Amygdala (tissue), 56 donors: Measurements from ENCODE around the gene MAML2.
A peak's percentile ranks its signal among the peaks of the same experiment; 100 is the strongest.

Experiments
- DNase-seq, 56 donors: peaks; one replicate each; lab custom pipeline; 2025; lab: John Stamatoyannopoulos, UW

Gene MAML2

DNA sequence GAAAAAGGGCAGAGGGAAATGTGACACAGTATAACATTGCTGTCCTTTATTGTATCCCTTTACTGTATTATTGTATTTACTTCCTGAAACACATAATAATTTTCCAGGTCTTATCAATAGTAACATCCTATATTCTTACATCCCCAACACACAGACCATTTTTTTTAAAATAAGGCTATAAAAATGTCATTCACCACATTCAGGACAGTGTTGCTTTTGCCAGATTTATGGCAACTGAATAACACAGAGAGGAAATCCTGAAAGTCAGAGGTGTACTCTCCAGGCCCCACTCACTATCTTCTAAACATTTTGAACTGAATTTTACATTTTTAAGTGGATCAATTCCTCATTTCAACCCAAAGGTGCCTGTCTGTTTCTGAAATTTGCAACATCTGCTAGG, 314.2 kb downstream of the MAML2 start:
- DNase-seq = no peak

DNA sequence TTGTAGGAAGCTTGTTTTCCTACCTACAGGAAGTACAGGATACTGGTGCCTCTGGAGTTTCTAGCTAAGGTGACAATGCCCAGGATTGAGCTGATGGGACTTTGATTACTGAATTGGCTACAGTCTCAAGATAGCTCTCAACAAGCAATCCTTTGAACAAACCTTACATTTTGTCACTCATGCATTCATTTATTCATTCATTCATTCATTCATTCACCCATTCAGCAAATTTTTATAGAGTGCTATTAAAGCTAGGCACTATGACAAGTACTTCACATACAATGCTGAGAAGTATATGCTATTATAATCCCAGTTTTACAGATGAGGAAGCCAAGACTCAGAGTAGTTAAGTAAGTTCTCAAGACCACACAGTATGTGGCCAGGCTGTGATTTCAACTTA, 316.0 kb downstream of the MAML2 start:
- DNase-seq = no peak

DNA sequence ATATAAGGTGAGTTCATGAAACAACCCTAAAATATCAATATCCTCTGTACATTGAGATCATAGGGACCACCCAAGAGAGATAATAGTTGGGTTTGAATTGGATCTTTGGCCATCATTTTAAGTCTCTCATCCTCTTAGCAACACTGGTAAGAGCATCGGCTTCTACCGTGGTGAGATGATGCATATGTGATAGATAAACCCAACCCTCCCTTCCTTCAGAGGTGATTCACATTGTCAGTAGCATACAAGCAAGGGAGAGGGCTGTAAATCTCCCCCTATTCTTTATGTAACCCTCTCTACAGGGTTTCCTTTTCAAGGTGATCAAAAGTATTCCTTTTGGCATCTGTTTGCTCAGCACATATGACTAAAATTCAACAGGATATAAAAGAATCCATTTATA, 316.7 kb downstream of the MAML2 start:
- DNase-seq = no peak

DNA sequence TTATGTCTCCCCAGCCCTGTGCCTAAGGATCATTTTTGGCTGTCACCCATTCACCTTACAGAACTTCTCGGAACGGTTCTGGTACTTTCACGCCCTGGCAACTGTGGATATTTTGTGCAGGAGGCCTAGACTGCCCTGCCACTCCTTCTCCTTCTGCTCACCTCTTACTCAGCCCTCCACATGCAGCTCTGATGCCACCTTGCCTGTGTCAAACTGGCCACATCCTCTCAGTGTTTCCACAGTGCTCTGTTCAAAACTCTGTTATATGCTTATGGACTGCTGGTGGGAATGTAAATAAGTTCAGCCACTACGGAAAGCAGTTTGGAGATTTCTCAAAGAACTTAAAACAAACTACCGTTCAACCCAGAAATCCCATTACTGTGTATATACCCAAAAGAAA, 318.3 kb downstream of the MAML2 start:
- no peak for DNase-seq

DNA sequence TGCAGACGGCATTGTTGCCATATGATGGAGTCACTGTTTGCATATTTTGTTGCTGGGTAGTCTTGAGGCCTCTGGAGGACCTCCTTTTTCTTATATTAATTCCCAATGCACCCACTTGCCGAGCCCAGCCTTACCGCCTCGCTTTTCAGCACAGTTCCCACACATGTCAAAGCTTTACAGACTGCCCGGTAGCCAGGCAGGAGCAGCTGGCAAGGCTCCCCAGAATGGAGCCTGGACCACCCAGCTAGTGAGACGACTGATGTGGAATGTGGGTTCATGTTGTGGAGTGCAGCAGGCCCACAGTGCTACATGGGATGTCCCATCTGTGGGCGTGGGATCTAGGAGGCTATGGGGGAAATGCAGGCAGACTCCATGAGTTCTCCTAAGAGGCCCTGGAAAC, 319.7 kb downstream of the MAML2 start:
- no peak for DNase-seq

DNA sequence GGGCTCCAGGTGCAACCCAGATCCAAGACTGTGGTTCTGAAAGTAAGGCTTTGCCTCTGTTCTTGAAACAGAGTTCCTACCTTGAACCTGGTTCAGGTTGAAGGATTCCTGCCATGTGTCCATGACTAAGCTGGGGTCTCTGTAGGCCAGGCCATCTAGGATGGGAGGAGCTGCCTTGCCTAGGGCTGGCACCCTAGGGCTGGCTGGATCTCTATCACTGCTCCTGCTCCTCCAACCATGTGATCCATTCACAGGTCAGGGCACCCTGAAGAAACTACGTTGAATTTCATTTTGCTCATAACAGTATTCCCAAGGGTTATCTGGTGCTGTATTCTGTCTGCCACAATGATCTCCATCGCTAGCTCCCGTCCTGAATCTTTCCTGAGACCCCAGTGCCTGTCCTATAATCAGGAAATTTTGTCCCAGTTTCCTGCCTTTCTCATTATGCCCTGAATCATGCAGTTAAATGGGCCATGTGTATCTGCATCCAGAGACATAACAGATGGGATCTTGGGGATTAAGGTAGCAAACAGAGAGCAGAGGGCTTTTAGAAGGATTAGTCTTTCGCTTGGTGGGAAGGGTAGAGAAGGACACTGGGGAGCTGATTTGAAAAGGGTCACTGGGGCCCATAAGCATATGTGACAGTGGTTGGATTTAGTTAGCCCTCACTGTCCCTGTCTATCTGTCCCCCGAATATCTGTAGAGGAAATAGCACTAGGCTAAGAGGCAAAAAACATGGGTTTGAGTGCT, 320.9 kb downstream of the MAML2 start:
- DNase-seq = no peak

DNA sequence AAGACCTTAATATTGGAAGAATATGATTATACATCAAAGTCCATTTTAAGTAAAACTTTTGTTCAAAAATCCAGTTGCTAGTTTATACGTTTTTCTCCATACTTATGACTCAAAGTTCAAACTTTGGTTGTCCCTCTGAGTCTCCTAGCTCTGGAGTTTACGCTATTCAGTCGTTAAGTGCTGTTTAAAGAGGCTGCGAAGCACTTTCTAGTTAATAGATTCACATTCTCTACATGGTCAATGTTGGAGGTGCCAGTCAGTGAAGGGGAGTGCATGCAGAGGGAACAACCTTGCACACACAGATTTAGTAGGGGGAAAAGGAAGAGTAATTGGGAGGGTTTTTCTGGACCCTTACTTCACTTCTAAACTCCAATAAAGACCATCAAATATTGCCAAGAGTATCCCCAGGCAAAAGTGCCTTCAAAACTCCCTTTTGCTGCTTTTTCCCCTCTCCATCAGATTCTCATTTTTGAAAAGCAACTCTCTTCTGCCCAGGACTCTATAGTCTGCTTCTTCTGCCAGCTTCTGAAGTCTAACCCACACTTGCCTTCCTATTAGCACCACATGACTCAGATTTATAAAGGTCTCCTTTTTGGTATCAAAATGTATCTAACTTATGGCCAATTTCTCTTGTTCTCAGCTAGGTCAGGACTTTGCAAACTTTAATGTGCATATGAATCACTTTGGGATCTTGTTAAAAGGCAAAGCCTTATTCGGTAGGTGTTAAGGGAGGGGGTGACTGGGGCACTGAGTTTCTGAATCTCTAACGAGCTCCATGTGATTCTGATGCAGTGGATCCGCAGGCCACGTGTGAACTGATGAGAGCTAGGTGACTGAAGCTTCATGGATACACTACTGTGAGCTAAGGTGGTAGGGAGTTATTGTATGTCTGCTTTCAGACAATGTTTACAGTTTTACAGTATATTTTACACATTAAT, 322.9 kb downstream of the MAML2 start:
- no peak for DNase-seq

DNA sequence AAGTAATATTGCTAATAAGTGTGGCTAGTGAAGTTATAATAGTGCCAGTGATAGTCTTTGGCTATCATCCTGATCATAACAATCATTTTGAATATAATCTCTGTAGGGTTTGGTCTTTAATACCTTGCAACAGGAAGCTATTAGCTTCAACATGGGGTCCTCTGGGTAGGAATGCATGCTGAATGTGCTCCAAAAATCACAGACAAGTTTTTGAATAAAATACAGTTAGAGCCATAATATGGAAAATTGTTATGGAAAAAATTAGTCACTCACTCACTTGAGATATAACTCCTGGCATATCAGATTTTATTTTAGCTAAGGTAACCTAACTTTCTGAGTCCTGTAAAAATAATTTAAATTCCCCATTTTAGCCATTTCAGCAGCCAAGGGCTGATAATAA, 323.7 kb downstream of the MAML2 start:
- DNase-seq = no peak

DNA sequence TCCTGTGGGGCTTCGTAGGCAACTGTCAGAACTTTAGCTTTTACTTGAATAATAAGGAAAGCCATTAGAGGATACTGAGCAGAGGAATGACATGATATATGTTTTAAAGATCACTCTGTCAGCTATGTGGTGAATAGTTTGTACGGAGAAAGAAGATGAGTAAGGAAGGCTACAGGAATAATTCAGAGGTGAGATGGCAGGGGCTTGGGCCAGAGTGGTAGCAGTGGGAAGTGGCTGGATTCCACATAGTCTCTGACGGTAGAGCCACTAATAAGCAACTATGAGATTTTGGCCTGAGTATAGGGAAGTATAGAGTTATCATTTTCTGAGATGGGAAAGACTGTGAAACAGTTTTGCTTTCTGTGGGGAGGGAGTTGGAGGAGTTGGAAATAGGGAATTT, 325.1 kb downstream of the MAML2 start:
- no peak for DNase-seq

DNA sequence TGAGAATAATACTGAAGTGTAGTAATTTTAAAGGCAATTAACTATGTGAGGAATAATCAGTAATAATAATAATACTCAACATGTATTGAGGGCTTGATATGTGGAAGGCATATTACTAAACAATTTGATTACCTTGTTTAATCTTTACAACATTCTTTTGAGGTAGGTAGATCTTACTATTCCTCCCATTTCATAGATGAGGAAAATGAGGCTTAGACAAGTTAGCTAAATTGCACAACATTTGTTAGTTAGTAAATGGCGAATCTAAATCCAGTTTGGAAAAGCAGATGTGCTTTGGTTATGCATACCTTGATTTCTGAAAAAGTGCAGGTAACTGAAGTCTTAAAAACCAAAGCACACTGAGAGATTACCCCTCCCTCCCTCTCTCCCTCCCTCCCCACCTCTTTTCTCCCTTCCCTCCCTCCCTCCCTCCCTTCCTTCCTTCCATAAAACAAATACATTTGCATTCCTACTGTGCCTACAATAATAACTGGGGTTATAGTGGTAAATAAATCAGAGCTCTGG, 326.0 kb downstream of the MAML2 start:
- DNase-seq = no peak

DNA sequence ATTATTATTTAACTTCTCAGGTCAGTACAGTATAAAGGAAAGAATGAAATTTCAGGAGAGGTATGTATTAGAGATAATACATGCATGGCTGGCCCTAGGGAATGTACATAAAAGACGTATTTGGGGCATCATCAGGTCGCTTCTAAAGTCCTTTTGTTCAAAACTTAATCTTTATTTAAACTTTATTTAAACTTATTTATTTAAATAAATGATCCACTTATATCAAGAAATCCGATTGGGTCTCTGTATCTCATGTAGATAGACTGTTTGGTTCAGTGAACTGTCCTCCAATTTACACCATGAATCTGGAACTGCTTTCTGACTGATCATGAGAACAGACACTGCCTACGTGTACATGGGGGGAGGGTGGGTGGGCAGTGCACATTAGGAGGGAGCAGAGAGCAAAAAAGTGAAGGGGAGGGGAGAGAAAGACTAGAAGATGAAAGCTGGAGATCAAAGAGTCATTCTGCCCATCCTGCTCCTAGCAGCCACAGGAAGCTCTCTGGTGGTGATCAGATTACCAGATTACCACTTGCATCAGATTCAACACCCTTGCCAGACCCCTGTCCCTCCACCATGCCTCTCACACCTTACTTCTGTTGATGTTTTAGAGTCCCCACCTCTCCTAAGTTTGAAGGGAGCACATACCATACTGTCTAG, 327.0 kb downstream of the MAML2 start:
- no peak for DNase-seq

DNA sequence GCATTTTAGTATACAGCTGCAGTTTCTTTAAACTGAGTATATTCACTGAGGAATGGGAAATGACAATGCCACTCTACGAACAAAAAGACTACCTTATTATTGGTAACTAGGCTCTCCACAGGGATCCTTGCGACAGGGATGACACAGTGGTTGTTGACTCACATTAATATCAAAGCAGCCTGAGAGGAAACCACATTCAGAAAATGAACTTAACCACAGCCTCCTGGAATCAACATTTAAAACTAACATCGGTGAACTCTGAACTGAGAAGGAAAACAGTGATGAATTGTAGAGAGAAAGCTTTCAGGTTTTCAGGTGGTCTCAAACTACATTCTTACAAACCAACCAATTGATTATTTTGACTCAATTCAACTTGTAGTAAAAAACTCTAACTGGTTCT, 328.8 kb downstream of the MAML2 start:
- no peak for DNase-seq

DNA sequence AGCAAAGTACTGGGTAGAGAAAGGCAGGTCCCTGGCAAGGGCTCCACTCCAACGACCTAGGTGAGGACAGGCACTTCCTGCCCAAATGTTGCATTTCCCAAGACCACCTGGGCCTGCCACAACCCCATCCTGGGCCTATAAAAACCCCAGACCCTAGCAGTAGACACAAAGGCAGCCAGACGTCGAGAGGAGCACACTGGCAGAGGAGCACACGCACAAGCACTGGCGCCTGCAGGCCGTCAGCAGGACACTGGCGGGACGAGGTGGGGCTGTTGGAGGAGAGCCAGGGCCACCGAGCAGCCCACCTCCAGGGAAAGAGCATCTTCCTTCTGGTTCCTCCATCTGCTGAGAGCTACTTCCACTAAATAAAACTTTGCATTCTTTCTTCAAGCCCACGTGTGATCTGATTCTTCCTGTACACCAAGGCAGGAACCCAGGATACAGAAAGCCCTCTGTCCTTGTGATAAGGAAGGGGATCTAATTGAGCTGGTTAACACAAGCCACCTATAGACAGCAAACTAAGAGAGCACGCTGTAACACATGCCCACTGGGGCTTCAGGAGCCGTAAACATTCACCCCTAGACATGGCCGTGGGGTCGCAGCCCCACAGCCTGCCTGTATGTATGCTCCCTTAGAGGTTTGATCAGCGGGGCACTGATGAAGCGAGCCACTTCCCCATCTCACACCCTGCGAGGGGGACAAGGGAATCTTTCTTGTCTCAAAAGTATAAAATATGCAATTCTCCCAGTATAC, 329.4 kb downstream of the MAML2 start:
- DNase-seq = no peak

DNA sequence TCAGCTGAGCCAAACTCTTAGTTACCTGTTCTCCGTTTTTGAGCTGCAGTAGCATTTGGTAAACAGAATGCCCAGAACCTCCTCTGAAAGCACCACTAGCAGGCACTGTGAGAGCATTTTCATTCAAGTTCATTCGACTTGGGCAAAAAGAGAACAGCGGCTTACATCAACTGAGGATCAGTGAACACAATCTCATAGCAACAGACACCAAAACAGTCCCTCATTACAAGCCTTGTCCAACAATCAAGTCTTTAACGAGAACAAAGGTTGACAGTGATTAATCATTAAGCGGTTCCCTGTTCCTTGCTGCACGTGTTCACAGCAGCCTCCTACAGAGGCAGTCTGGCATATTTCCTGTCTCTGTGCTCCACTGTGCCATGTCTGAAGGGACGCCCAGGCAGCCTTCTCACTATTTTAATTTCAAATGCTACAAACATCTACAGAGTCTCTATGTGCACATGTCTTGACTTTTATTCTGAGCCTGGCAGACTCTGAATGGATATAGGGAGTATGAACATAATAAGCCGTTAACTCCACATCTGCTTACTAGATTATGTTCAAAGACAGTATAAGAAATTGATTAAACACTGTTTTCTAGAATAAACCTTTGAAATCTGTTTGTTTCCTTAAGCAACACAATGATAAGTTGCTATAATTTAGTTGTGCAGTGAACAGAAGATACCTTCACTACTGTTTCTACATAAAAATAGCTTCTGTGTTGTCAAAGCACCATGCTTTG, 330.7 kb downstream of the MAML2 start:
- DNase-seq = peak in 51 of 56 donors; percentile 7 to 91 (median 57)

DNA sequence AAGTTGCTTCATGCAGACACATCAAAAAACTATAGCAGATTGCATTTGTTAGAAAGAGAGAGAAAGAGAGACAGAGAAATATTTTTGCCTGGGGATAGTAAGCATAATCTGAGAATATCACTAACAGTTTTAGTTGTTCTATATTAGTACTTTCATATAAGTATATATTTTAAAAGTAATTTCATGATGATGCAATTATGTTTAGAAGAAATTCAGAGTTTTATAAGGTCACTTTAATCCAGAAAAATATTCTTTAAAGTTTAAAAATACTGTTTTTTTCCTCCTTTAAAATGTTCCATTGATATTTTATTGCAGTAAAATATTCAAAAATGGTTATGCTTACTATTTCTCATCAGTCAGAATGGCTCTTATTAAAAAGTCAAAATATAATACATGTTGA, 332.3 kb downstream of the MAML2 start:
- DNase-seq = no peak

DNA sequence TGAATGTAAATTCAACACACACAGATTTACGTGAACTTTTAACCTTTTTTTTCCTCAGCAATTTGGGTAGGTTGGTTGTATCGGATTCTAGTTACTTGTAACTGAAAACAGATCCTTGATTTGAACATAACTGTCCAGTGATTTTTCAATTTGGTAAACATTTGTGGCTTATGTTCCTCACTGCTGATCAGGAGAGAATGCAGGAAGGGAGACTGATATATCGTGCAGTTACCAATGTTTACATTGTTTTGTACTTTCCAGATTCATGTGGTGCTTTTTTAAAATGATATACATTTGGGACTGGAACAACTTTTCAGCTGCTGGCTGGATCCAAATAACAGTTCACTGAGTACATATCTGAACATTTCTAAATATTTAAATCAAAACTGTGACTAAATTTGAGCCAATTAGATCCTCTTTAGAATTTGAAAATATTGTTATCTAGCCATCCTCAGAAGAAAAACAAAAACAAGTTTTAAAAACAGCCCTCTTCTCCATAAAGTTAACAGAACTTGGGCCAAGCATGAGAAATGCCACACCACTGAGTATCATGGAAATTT, 334.8 kb downstream of the MAML2 start:
- DNase-seq = no peak

DNA sequence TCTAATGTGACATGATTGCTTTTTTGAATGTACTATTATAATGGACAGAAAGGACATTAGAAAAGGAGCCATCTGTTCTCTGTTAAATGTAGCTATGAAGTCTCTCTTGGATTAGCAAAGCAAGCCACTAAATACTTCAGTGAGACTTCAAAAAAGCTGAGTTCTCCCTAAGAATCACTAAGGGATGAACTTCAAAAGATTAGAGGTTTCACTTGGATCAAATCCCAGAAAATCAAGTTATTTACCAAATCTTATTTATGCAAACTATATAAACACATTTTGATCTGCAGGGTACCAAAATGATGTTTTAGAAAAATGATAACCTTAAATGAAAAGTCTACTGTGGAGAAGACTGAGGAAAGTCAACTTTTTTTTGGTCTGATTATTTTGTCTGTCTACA, 337.0 kb downstream of the MAML2 start:
- no peak for DNase-seq

DNA sequence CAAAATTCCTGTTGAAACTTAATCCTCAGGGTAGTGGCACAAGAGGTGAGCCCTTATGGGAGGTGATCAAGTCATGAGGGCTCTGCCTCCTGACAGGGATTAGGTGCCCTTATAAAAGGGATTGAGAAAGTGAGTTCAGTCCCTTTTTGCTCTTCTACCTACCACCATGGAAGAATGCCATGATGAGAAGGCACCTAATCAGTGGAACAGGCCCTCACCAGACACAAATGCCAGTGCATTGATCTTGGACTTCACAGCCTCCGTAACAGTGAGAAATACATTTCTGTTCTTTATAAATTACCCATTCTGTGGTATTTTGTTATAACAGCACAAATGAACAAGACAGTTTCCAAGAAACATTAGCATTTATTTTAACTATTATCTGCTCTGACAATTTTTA, 338.1 kb downstream of the MAML2 start:
- no peak for DNase-seq

DNA sequence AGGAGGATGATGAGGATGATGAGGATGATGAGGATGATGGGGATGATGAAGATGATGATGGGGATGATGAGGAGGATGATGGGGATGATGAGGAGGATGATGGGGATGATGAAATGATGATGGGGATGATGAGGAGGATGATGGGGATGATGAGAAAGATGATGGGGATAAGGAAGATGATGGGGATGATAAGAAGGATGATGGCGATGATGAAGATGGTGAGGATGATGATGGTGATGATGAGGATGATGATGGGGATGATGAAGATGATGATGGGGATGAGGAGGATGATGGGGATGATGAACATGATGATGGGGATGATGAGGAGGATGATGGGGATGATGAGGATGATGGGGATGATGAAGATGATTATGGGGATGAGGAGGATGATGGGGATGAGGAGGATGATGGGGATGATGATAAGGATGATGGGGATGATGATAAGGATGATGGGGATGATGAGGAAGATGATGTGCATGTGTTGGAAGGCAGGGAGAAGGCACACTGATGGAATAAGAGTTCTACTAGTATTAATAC, 340.2 kb downstream of the MAML2 start:
- DNase-seq = no peak
